Mucosa of rectum (tissue), 2 donors: ENCODE measurements around the gene ABHD14A.
"Not testable (repeated sequence)": the region's sequence is repeated elsewhere in the genome, so short reads cannot be mapped to it uniquely, and the experiment has no call there.

Experiments
- H3K27ac ChIP-seq, 2 donors: one replicate each; pipeline ENCODE4 v1.7.0; 2013; ENCODE audit warnings: inconsistent platforms in 2 of 2, low read depth in 2 of 2, low read length in 2 of 2
- H3K27me3 ChIP-seq, 2 donors: one replicate each; pipeline ENCODE4 v1.7.0; 2013; ENCODE audit warnings: low read length in 2 of 2; ENCODE audit not compliant: control insufficient read depth in 2 of 2, insufficient read depth in 2 of 2
- H3K36me3 ChIP-seq, 2 donors: one replicate each; pipeline ENCODE4 v1.7.0; 2013; ENCODE audit warnings: low read length in 2 of 2; ENCODE audit not compliant: control insufficient read depth in 2 of 2, insufficient read depth in 2 of 2
- H3K4me1 ChIP-seq, 2 donors: one replicate each; pipeline ENCODE4 v1.7.0; 2013; ENCODE audit warnings: low read length in 2 of 2, mild to moderate bottlenecking in 1 of 2; ENCODE audit not compliant: control insufficient read depth in 2 of 2, insufficient read depth in 2 of 2
- H3K4me3 ChIP-seq, 2 donors: one replicate each; pipeline ENCODE4 v1.7.0; 2013; ENCODE audit warnings: low read length in 2 of 2
- H3K9ac ChIP-seq, 2 donors: one replicate each; pipeline ENCODE4 v1.7.0; 2013; ENCODE audit warnings: low read length in 2 of 2, low read depth in 1 of 2, mild to moderate bottlenecking in 1 of 2
- H3K9me3 ChIP-seq, 2 donors: one replicate each; pipeline ENCODE4 v1.7.0; 2013; ENCODE audit warnings: low read length in 2 of 2; ENCODE audit not compliant: control insufficient read depth in 2 of 2
- donor health status: healthy.
- donor health status: Normal muscosa, but diverticular disease.

The ABHD14A gene

GRCh38 chr3:51974963-51975851 is at the start of gene ABHD14A:
Gene ABHD14A, plus strand, starts transcription at chr3:51975064. Its CDS starts 72 bp downstream, at chr3:51975136.
- no peaks in the 10 kb centered on the region for H3K27me3 ChIP-seq
- H3K9me3 ChIP-seq: no peaks in the 10 kb centered on the region
- H3K4me1 ChIP-seq: peaks cover 16 to 18% of the 10 kb centered on the region in 2 donors
- H3K27ac ChIP-seq: peak within 1 kb of the TSS; percentile 87 to 95
- H3K9ac ChIP-seq: peak within 1 kb of the TSS; percentile 92 to 96
- H3K36me3 ChIP-seq: no peaks in the 10 kb centered on the region
- peak within 1 kb of the TSS; percentile 90 to 95 for H3K4me3 ChIP-seq

- Histone ChIP-seq H3K9me3 (no peaks in the 10 kb centered on the region), H3K27ac (no peak overlapping the region), H3K4me1 (no peaks in the 10 kb centered on the region), H3K36me3 (no peaks in the 10 kb centered on the region), H3K27me3 (no peaks in the 10 kb centered on the region), H3K9ac (no peak overlapping the region), H3K4me3 (no peak overlapping the region)
Measured at GRCh38 chr3:51927061-51927977, 47.5 kb upstream of the ABHD14A start.

GRCh38 chr3:51928438-51928837 is 46.4 kb upstream of the ABHD14A start:
- H3K27ac ChIP-seq: no peak overlapping the region

GRCh38 chr3:51928981-51929380 is 45.9 kb upstream of the ABHD14A start:
- peaks cover 11 to 14% of the 10 kb centered on the region in 2 donors for H3K36me3 ChIP-seq

More at GRCh38 chr3:51928438-51928837, 46.4 kb upstream of the ABHD14A start:
- H3K4me1 ChIP-seq: no peaks in the 10 kb centered on the region
- no peaks in the 10 kb centered on the region for H3K27me3 ChIP-seq
- no peak overlapping the region for H3K4me3 ChIP-seq
- no peak overlapping the region for H3K9ac ChIP-seq
- peaks cover 7 to 9% of the 10 kb centered on the region in 2 donors for H3K36me3 ChIP-seq
- H3K9me3 ChIP-seq: no peaks in the 10 kb centered on the region

GRCh38 chr3:51929420-51930003 is 45.4 kb upstream of the ABHD14A start:
- peaks cover 15 to 19% of the 10 kb centered on the region in 2 donors for H3K36me3 ChIP-seq
- H3K9ac ChIP-seq: no peak overlapping the region

More at GRCh38 chr3:51928981-51929380, 45.9 kb upstream of the ABHD14A start:
- not testable (repeated sequence) for H3K9ac ChIP-seq, H3K27ac ChIP-seq, H3K27me3 ChIP-seq, H3K4me3 ChIP-seq, H3K9me3 ChIP-seq, H3K4me1 ChIP-seq

GRCh38 chr3:51930439-51930838 is 44.4 kb upstream of the ABHD14A start:
- Histone ChIP-seq H3K4me3 (no peak overlapping the region), H3K27ac (no peak overlapping the region), H3K36me3 (peaks cover 21 to 28% of the 10 kb centered on the region in 2 donors), H3K9me3 (no peaks in the 10 kb centered on the region), H3K9ac (no peak overlapping the region), H3K4me1 (no peaks in the 10 kb centered on the region), H3K27me3 (no peaks in the 10 kb centered on the region)

More at GRCh38 chr3:51929420-51930003, 45.4 kb upstream of the ABHD14A start:
- no peaks in the 10 kb centered on the region for H3K27me3 ChIP-seq
- no peaks in the 10 kb centered on the region for H3K4me1 ChIP-seq
- no peak overlapping the region for H3K27ac ChIP-seq
- no peaks in the 10 kb centered on the region for H3K9me3 ChIP-seq
- no peak overlapping the region for H3K4me3 ChIP-seq

- Histone ChIP-seq H3K27me3 (no peaks in the 10 kb centered on the region), H3K4me1 (no peaks in the 10 kb centered on the region), H3K4me3 (no peak overlapping the region), H3K9me3 (no peaks in the 10 kb centered on the region), H3K27ac (no peak overlapping the region), H3K9ac (no peak overlapping the region), H3K36me3 (peaks cover 32 to 38% of the 10 kb centered on the region in 2 donors)
Measured at GRCh38 chr3:51931756-51932155, 43.1 kb upstream of the ABHD14A start.

- H3K9ac ChIP-seq: no peak overlapping the region
- H3K36me3 ChIP-seq: peaks cover 41 to 48% of the 10 kb centered on the region in 2 donors
- H3K27me3 ChIP-seq: no peaks in the 10 kb centered on the region
- no peaks in the 10 kb centered on the region for H3K9me3 ChIP-seq
- no peak overlapping the region for H3K4me3 ChIP-seq
- H3K27ac ChIP-seq: no peak overlapping the region
- H3K4me1 ChIP-seq: no peaks in the 10 kb centered on the region
Measured at GRCh38 chr3:51932471-51933370, 42.1 kb upstream of the ABHD14A start.

- Histone ChIP-seq H3K27me3 (no peaks in the 10 kb centered on the region), H3K9me3 (no peaks in the 10 kb centered on the region), H3K4me1 (no peaks in the 10 kb centered on the region), H3K9ac (no peak overlapping the region), H3K27ac (no peak overlapping the region), H3K36me3 (peaks cover 44 to 48% of the 10 kb centered on the region in 2 donors), H3K4me3 (no peak overlapping the region)
Measured at GRCh38 chr3:51933471-51934138, 41.3 kb upstream of the ABHD14A start.
